IPS-18c (cell line): Measurements from ENCODE around the gene SRGAP2C.
"Not testable (repeated sequence)": the region's sequence is repeated elsewhere in the genome, so short reads cannot be mapped to it uniquely, and the experiment has no call there.

ENCODE experiments used
- H3K4me3 ChIP-seq: 2 replicates; pipeline ENCODE4 v1.7.0; 2013; ENCODE audit warnings: low read depth, mild to moderate bottlenecking, low read length, moderate library complexity; ENCODE audit not compliant: insufficient read depth
- H3K9me3 ChIP-seq: one replicate; pipeline ENCODE4 v1.6.1; 2013; ENCODE audit warnings: mild to moderate bottlenecking, low read length, moderate library complexity; ENCODE audit not compliant: control insufficient read depth, insufficient read depth

The SRGAP2C gene

DNA sequence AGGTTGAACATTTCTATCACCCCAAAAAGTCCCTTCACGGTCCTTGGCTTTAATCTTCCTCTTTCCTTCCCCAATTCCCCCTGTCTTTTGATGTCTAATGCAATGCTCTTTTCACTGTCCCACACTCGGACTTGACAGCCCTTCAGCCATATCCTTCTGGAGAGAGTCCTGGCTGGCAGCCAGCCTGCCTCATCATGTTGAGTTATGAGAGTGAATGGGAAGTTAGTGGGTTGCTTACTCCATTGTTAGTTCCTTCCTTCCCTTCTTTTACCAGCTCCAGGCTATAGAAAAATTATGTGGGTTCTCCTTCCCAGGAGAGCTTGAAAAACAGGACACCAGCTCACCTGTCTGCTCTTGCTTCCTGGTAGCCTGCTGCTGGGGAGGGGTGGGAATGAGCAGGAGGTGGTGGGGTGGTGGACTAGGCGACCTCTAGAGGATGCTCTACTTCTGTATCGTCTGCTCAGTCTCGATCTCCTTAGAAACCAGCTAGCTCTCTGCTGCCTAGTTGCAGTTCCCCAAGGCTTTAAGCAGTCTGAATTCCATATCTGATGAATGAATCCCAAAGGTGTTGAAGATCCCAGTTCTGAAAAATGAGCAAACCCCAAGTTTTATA, 29.9 kb downstream of the SRGAP2C start:
- H3K4me3 ChIP-seq, H3K9me3 ChIP-seq: not testable (repeated sequence)

GRCh38 chr1:121215699-121216417, 31.1 kb downstream of the SRGAP2C start:
- not testable (repeated sequence) for H3K4me3 ChIP-seq, H3K9me3 ChIP-seq

DNA sequence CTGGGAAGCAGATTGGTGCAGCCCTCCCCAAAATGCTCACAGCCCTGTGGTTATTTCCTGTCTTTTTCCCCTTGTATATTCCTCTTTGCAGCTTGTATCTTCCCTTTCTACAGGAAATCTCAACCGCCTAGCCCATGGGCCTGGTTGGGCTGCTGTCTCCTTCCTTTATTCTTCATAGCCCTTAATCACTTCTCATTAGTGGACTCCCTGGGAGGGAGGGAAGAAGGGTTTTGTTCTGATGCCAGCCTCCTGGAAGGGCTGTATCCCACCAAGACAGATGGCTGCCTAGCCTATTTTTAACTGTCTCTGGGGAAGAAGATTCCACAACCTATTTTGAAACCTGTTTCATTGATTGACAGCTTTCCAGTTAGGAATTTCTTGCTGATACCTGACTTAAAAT, 31.9 kb downstream of the SRGAP2C start:
- not testable (repeated sequence) for H3K4me3 ChIP-seq, H3K9me3 ChIP-seq

DNA sequence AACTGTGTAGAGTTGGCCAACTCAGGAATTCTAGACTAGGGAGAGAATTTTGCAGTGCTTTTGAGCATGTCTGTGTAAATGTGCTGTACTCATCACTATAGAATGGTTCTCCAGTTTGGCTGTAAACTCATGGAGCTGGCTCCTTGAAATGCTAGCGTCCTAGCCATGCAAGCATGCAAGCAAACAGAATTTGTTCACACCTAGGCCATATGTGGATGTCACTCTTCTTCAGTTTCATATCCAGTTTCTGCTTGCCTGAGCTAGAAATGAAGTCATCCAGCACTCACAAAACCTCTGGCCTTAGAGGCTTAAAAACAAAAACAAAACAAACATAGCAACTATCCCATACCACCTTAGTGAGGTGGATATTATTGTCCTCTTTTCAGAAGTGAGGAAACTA, 37.0 kb downstream of the SRGAP2C start:
- H3K9me3 ChIP-seq, H3K4me3 ChIP-seq: not testable (repeated sequence)

DNA sequence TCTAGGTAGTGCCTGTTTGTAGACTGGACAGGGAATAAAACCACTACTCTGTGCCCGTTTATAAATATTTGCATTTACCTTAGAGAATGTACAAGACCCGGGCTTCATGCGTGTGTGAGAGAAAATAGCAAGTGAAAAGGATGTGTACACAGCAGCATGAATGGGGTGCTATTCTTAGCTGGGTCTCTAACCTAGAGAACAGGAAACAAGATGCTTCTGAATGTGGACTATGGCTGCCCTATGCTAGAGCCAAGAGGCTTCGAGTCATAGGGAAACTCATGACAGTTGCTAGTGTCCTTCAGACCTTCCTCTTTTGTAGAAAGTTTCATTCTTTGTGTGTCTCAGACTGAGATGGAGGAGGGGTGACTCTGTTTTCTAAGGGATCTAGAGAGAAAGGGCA, 39.9 kb downstream of the SRGAP2C start:
- H3K9me3 ChIP-seq, H3K4me3 ChIP-seq: not testable (repeated sequence)

DNA sequence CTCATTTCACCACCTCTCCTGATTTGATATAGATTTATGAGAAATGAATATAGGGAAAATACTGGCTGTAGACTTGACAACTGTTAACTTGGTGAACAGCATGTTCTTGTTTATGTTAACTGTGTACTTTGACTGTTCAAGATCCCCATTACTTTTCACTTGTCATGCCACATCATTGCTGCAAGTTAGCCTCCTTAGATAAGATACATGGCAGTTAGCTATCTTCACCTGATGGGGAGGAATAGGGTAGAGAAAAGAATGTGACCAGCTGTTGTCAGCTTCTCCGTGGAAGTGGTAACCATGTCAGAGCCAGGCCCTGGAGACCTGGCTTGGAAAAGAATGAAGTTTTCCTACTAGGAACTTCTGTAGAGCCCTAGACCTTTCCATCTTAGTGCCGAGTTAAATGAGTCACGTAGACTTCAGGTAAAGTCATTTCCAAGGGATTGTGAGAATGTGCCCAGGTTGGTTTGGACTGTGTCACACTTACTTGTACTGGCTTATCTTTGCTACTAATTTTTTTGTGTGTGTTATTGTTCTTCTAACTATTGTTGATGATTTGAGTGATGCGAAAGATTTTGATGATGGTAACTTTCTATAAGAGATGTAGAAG, 41.6 kb downstream of the SRGAP2C start:
- H3K9me3 ChIP-seq, H3K4me3 ChIP-seq: not testable (repeated sequence)

- not testable (repeated sequence) for H3K9me3 ChIP-seq
Observed at GRCh38 chr1:121226925-121227324, 42.1 kb downstream of the SRGAP2C start.

DNA sequence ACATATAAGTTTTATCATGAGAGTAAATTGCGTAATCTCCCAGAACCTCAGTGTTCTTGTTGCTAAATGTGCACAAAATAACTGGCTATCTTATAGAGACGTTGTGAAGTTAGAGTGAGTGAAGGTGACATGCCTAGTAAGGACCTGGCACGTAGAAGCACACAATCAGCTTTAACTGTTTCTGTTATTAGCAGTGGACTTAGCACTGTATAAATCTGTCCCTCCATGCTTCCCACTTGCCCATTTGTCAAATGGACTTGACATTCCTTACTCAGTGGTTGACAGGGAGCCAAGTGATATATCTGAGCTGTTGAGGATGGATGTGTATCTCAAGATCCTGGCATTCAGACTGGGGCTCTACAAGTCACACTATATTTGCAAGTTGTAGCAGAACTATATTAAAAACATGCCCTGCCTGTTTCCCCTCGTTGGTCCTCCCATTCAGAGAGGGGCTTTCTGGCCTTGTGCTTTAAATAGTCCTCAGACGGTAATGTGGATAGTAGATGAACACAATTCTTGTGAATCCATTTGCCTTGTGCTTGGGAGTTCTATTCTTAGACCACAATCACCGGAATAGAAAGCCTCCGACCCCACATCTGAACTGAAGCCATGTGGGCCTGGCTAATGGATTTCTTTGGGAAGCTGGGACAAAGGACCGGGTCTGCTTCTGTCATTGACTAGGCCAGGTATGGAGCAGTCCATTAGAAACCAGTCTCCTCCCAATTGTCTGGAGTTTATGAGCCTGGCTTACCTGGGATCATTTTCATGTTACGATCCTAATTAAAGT, 43.0 kb downstream of the SRGAP2C start:
- not testable (repeated sequence) for H3K9me3 ChIP-seq, H3K4me3 ChIP-seq

More at GRCh38 chr1:121226925-121227324, 42.1 kb downstream of the SRGAP2C start:
- H3K4me3 ChIP-seq, result not testable (repeated sequence)

DNA sequence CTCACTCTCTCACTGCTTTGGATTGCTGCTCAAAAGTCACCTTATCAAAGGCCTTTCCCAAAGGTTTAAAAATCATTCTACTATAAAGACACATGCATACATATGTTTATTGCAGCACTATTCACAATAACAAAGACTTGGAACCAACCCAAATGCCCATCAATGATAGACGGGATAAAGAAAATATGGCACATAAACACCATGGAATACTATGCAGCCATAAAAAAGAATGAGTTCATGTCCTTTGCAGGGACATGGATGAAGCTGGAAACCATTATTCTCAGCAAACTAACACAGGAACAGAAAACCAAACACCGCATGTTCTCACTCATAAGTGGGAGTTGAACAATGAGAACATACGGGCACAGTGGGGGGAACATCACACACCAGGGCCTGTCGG, 45.9 kb downstream of the SRGAP2C start:
- not testable (repeated sequence) for H3K4me3 ChIP-seq, H3K9me3 ChIP-seq

- H3K4me3 ChIP-seq, H3K9me3 ChIP-seq: not testable (repeated sequence)
Observed at GRCh38 chr1:121232445-121233125, 47.8 kb downstream of the SRGAP2C start.

DNA sequence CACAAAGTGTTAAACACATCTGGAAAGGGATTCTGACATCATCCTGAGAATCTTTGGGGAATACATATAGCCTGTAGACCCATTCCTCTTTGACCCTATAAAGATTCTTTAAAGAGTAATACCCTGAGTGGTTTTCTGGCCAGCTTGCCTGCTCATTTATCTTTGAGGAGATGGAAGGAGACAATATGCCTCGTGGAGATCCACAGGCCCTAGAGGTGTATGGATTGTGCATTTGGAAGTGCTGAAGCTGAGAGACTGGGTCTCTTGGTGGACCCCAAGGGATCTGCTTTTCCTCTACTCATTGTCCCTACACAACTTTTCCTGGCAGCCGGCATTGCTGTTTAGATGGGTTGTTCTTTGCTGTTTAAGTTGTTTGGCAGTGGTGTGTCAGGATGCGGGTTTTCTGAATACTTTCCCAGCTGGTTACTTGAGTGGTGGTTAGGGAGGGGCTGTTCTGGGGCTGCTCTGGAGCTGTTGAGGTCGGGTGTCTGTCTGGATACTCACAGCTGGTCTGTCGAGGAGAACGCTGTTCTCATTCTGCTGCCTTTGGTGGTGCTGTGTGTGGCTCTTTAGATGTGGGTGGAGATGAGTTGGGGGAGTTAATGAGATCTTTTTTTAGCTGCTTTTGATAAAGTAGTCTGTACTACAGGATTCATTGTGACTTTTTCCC, 49.5 kb downstream of the SRGAP2C start:
- not testable (repeated sequence) for H3K4me3 ChIP-seq, H3K9me3 ChIP-seq

- not testable (repeated sequence) for H3K9me3 ChIP-seq, H3K4me3 ChIP-seq
Observed at GRCh38 chr1:121238384-121238783, 53.6 kb downstream of the SRGAP2C start.

DNA sequence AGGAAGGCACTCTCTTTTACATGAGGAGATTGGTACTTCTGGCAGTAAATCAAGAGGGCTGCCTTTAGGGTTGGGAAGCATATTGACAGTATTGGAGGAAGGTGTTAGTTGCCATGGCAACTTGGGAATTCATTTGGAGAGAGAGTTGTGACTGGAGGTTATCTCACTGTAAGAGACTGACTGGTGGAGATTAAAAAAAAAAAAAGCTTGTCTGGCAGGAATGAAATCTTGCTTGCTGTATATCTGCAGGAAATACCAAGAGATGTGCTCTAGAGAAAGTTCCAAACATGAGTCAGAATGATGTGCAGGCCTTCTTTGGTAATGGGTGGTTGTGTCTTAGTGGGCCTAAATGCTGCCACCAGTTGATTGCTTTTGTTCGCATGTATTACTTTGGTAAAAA, 59.1 kb downstream of the SRGAP2C start:
- H3K4me3 ChIP-seq, H3K9me3 ChIP-seq: not testable (repeated sequence)

DNA sequence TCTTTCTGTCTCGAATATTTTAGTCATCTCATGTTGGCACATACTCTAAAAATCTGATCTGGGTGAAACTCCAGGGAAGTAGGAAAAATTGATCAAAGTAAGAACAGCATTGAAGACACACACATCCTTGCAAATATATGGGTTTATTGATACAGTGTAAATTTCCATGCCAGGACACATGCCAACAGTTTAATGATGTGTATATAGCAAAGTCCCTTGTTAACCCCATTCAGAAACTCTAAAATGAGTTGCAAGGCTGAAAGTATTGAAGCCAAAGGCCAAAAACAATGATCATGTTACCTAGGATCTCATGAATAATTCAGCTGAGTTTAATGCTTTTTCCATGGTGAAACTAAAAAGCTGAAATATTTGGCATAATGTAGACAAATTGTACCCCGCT, 61.6 kb downstream of the SRGAP2C start:
- not testable (repeated sequence) for H3K4me3 ChIP-seq, H3K9me3 ChIP-seq

- not testable (repeated sequence) for H3K9me3 ChIP-seq, H3K4me3 ChIP-seq
Observed at GRCh38 chr1:121252656-121253055, 67.9 kb downstream of the SRGAP2C start.

DNA sequence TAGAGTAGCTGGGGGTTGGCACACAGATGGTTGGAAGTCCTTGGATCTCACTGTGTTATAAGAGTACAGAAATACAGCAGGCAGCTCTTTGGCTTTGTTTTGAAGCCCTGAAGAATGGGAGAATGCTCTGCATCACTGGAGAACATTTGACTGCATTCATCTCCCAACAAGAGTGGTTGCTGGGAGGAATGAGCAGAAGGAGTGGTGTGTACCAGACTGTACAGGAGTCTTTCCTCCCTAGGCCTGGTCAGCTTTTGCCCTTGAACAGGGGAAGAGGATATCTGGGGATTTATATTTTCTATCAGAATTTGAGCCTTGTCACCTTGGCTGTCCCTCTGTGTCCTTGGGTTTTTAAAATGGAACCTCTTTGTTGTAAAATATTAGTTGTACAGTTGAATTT, 69.8 kb downstream of the SRGAP2C start:
- H3K9me3 ChIP-seq, H3K4me3 ChIP-seq: not testable (repeated sequence)

DNA sequence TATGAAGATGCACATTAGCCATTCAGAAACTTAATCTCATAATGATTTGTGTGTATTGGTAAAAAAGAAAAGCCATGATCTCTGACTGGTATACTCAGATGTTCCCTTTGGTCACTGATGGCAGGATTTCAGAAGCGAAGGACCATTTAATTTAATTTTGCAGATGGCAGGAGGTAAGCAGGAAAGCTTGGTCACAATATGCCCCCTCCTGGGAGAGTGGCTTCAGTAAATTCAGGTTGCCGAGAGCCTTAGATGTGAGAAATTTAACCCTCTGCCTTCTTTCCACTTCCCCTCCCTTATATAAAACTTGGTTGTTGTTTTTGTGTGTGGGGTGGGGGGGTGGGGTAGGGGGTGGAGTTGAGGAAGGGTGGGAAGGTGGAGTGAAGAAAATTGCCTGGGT, 72.9 kb downstream of the SRGAP2C start:
- H3K9me3 ChIP-seq, H3K4me3 ChIP-seq: not testable (repeated sequence)
